Breast epithelium (tissue), 4 donors: ENCODE data around the gene ANKS1A. TPM values are rescaled to one million over a fixed set of nuclear protein-coding genes. Genes with fewer than 3 reads are reported as not detected.
A peak's percentile ranks its signal among the peaks of the same experiment; 100 is the strongest.

Experiments used
- DNase-seq, 2 donors: peaks; one replicate each; pipeline ENCODE4 v3.0.0-alpha.2; 2019; ENCODE audit warnings: low spot score in 2 of 2
- H3K27ac ChIP-seq, 2 donors: fragments of 200-600 bp; sonication (generic) in 1 of 2; one replicate each; pipeline ENCODE4 v1.5.1; 2016 to 2019; ENCODE audit warnings: mild to moderate bottlenecking in 1 of 2
- H3K27me3 ChIP-seq, 2 donors: fragments of 200-600 bp; sonication (generic) in 1 of 2; one replicate each; pipeline versions ENCODE4 v1.5.1 to v1.6.0; 2017 to 2019; ENCODE audit warnings: control low read depth in 1 of 2, mild to moderate bottlenecking in 1 of 2
- H3K36me3 ChIP-seq: fragments of 200-600 bp; one replicate; pipeline ENCODE4 v1.5.1; 2019
- H3K4me1 ChIP-seq, 2 donors: fragments of 200-600 bp; sonication (generic); one replicate each; pipeline ENCODE4 v1.5.1; 2016 to 2019; ENCODE audit warnings: control low read depth in 1 of 2
- H3K4me3 ChIP-seq, 3 donors: fragments of 200-600 bp; sonication (generic); 1 replicate in 2 of 3; 2 replicates in 1 of 3; pipeline ENCODE4 v1.5.1; 2016 to 2019; ENCODE audit warnings: mild to moderate bottlenecking in 3 of 3, moderate library complexity in 2 of 3
- H3K9me3 ChIP-seq, 2 donors: fragments of 200-600 bp; sonication (generic) in 1 of 2; one replicate each; pipeline ENCODE4 v1.5.1; 2016 to 2019; ENCODE audit warnings: control low read depth in 1 of 2
- CTCF ChIP-seq, 3 donors: fragments of 450-650 bp; IDR thresholded peaks; one replicate each; pipeline ENCODE4 v1.5.1; 2016 to 2017; ENCODE audit warnings: antibody characterized with exemption in 3 of 3, mild to moderate bottlenecking in 3 of 3, moderate library complexity in 3 of 3
- POLR2A ChIP-seq: fragments of 450-650 bp; IDR thresholded peaks from one replicate; pipeline ENCODE4 v1.6.1; 2016; ENCODE audit warnings: antibody characterized with exemption, mild to moderate bottlenecking, moderate library complexity
- POLR2AphosphoS5 ChIP-seq, 3 donors: sonication (generic); formaldehyde crosslinking; IDR thresholded peaks; one replicate each; pipeline ENCODE4 v1.6.1; 2017; ENCODE audit warnings: antibody characterized with exemption in 3 of 3
- intact Hi-C: fragments of 100-400 bp; cut with DNase I; formaldehyde crosslinking; loops from one replicate; pipeline ENCODE4 v1.15.1; 2023; ENCODE audit warnings: low total_unique reads
- total RNA-seq, 3 donors: library from RNA; depleted of rRNA; stranded (reverse); fragments of >200 nt; gene quantifications; one replicate each; pipeline ENCODE4 v1.1.0, GENCODE V29; 2016

The ANKS1A gene
- total RNA-seq, 3 donors from 2014 or later: 18.2 to 26.5 (median 23.4) TPM

DNA sequence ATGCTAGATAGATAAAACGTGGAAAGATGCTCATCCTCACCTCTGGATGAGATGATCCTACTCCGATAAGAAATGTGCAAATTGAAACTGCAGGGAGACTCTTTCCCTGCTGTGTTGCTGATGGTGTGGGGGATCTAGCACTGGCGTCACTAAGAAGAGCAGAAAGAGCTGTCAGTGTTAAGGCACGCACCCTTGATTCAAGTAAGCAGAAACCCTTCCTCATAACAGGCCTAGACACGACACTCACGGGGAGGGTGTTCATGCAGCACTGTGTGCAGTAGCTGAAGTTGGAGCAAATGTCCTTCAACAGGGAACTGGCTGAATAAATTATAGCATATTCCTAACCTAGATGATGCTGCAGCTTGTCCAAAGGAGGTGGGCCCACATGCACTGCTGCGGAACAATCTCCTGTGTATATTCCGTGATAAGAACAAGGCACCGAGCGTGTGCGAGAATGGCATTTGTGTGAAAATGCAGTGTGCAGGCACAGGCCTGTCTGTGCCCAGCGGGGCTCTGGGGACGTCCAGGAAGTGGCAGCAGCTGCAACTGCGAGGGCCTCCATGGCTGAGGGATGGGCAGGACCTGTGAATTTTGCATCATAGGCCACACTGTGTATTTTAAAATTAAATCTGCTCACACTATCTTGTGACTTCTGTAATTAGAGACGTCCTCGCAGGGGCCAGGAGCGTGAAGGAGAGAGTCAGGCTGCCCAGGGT lies 188.1 kb downstream of the ANKS1A start:
- no peak for TF ChIP-seq POLR2A
- no peak for TF ChIP-seq POLR2AphosphoS5 (IDR thresholded peaks at IDR 0.05)
- TF ChIP-seq CTCF (IDR thresholded peaks at IDR 0.05): no peak
- Histone ChIP-seq H3K9me3 (no peaks in the 10 kb centered on the region), H3K4me3 (no peak overlapping the region), H3K27me3 (no peaks in the 10 kb centered on the region), H3K27ac (peak overlapping the region; percentile 5 to 61), H3K4me1 (peaks cover 0 to 1% of the 10 kb centered on the region in 2 donors), H3K36me3 (no peaks in the 10 kb centered on the region)
- DNase-seq: peak; percentile 35 to 45
- intact Hi-C loops: no loop called here

GRCh38 chr6:35077713-35078105 lies 188.7 kb downstream of the ANKS1A start:
- H3K4me1 ChIP-seq: peaks cover 0 to 2% of the 10 kb centered on the region in 2 donors
- no peaks in the 10 kb centered on the region for H3K27me3 ChIP-seq
- no peaks in the 10 kb centered on the region for H3K9me3 ChIP-seq
- no peaks in the 10 kb centered on the region for H3K36me3 ChIP-seq
- TF ChIP-seq POLR2A: no peak
- TF ChIP-seq POLR2AphosphoS5 (IDR thresholded peaks at IDR 0.05): no peak
- TF ChIP-seq CTCF (IDR thresholded peaks at IDR 0.05): no peak
- H3K4me3 ChIP-seq: no peak overlapping the region
- intact Hi-C loops: no loop called here
- H3K27ac ChIP-seq: peak overlapping the region in 1 of 2 donors; percentile 58
- peak in 1 of 2 donors; percentile 33 for DNase-seq

DNA sequence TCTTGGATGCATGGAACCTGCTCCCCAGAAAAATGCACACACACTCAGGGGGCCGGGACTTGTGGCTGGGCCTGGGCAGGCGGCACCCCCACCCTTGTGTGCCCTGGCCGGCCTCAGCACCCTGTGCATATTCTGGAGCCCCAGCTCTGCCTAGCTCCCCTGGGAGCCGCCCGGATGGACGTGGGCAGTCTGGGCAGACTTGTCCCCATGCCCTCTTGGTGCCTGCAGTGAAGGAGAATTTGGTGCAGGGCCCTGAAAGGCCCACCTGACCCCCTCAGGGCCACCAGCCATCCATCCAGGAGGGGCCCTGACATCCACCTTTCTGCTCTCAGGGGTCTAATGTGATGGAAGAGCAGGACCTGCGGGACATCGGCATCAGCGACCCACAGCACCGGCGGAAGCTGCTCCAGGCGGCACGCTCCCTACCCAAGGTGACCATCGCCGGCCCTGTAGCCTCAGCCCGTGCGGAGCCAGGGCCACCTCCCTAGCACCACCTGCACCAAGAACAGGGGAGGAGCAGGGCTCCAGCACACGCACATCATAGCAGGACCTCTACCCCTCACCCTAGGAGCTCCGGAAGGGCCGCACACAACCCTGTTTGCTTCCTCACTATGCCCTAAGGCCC lies 189.3 kb downstream of the ANKS1A start:
- Histone ChIP-seq H3K9me3 (no peaks in the 10 kb centered on the region), H3K36me3 (no peaks in the 10 kb centered on the region)
- peak in 1 of 2 donors; percentile 17 for DNase-seq

GRCh38 chr6:35078896-35079295 lies 189.8 kb downstream of the ANKS1A start:
- peak in 1 of 2 donors; percentile 48 for DNase-seq
- no peaks in the 10 kb centered on the region for H3K36me3 ChIP-seq
- TF ChIP-seq POLR2A: no peak
- no peak for TF ChIP-seq POLR2AphosphoS5 (IDR thresholded peaks at IDR 0.05)
- TF ChIP-seq CTCF (IDR thresholded peaks at IDR 0.05): no peak
- intact Hi-C loops: no loop called here
- H3K27ac ChIP-seq: peak overlapping the region in 1 of 2 donors; percentile 58
- H3K4me3 ChIP-seq: no peak overlapping the region
- no peaks in the 10 kb centered on the region for H3K9me3 ChIP-seq
- H3K4me1 ChIP-seq: peaks cover 0 to 2% of the 10 kb centered on the region in 2 donors
- H3K27me3 ChIP-seq: no peaks in the 10 kb centered on the region

More for the DNA sequence above, 189.3 kb downstream of the ANKS1A start:
- TF ChIP-seq CTCF (IDR thresholded peaks at IDR 0.05) (no peak), POLR2A (no peak), POLR2AphosphoS5 (IDR thresholded peaks at IDR 0.05) (no peak)
- peak overlapping the region in 1 of 2 donors; percentile 58 for H3K27ac ChIP-seq
- no peak overlapping the region for H3K4me3 ChIP-seq
- H3K27me3 ChIP-seq: no peaks in the 10 kb centered on the region
- H3K4me1 ChIP-seq: peaks cover 0 to 2% of the 10 kb centered on the region in 2 donors
- intact Hi-C loops: no loop called here
